Adipose tissue (tissue), 3 donors: ENCODE measurements around the gene CDO1. TPM values are rescaled to one million over a fixed set of nuclear protein-coding genes. Genes with fewer than 3 reads are reported as not detected.

Experiments
- H3K27ac ChIP-seq: one replicate; pipeline ENCODE4 v1.5.1; 2013; ENCODE audit warnings: low read depth, low read length
- WGBS, 3 donors: extraction: QIAGEN DNeasy Blood & Tissue Kit; methylation state at CpG; one replicate each; pipeline ENCODE4 v1.1.7; 2013; 5-methylcytosine and 5-hydroxymethylcytosine counted together
- polyA plus RNA-seq, 3 donors: library from polyadenylated mRNA; stranded (reverse); fragments of 200-250 nt; gene quantifications; one replicate each; pipeline ENCODE4 v1.2.3, GENCODE V29; 2013
- donor health status: healthy with polysubstance abuse.
- donor health status: Bipolar disorder and iron deficiency.
- donor health status: healthy.

CDO1 gene
- polyA plus RNA-seq, 3 donors, result 65.9 to 286 (median 68.6) TPM

DNA sequence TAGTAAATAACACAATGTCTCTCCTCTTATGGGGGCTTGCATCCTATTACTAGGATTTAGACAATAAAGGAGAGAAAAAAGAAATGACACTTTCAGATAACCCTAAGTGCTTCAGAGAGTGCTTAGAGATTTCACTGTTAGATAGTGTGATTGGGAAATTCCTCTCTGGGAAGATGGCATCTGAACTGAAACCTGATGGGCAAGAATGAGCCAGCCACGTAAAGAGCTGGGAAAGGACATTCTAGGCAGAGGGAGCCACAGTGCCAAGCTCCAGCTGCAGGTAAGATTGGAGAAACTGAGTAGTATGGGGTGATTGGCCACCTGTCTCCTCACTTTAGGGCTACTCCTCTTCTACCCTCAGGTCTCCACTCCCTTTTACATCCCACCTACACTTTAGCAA lies 14.5 kb downstream of the CDO1 start:
- WGBS, 3 donors, result 63 to 86% (median 67%) methylated on average over 1 of the region's 1 CpG
- H3K27ac ChIP-seq, result no peak overlapping the region

GRCh38 chr5:115801152-115801551 lies 15.3 kb downstream of the CDO1 start:
- WGBS, 3 donors, result 88 to 94% (median 89%) methylated on average over 2 of the region's 2 CpGs
- no peak overlapping the region for H3K27ac ChIP-seq

DNA sequence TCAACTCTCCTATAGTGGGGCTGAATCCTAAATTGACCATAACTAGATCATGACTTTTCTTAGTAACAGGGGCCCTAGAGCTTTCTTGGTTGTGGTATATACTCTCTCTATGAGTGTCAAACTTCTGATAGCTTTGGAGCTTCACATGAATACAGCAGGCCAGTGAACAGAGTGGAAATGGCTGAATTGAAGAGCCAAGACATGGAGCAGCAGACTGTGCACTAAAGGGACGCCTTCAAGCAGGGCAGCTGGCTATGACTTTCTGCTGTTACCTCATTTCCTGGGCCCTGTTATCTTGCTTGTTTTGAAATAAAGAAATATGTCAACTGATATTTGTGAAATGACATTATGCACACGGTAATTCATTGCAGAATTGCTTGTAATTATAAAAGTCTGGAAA lies 16.4 kb downstream of the CDO1 start:
- WGBS, 3 donors, result 68 to 87% (median 68%) methylated on average over 2 of the region's 2 CpGs

DNA sequence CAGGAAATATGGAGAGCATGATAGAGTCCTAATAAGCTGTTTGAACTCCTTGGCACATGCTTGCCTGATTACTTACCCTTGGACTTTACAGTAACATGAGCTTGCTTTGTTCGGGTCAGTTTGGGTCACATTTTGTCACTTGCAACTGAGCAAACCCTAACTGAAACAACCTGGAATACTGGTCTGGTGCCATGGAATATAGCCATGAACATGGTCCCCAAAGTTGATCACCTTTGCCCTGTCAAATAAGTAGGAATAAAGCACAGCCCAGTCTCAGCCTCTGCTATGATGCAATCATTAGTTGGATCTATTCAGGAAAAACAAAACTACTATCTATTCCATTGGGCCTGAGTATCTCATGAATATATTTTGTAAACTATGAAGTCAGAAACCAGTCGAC lies 18.2 kb downstream of the CDO1 start:
- 31 to 54% (median 40%) methylated on average over 2 of the region's 2 CpGs for WGBS, 3 donors
- no peak overlapping the region for H3K27ac ChIP-seq

More for the DNA sequence above, 16.4 kb downstream of the CDO1 start:
- no peak overlapping the region for H3K27ac ChIP-seq

- no peak overlapping the region for H3K27ac ChIP-seq
- WGBS, 3 donors, result 79 to 91% (median 83%) methylated on average over 3 of the region's 3 CpGs
Measured at GRCh38 chr5:115796656-115797055, 19.8 kb downstream of the CDO1 start.

- WGBS, 3 donors, result 86 to 100% (median 94%) methylated on average over 1 of the region's 1 CpG
- no peak overlapping the region for H3K27ac ChIP-seq
Measured at GRCh38 chr5:115795700-115796099, 20.8 kb downstream of the CDO1 start.

GRCh38 chr5:115788440-115788839 lies 28.0 kb downstream of the CDO1 start:
- no peak overlapping the region for H3K27ac ChIP-seq
- WGBS, 3 donors, result 95 to 96% (median 96%) methylated on average over 1 of the region's 1 CpG

DNA sequence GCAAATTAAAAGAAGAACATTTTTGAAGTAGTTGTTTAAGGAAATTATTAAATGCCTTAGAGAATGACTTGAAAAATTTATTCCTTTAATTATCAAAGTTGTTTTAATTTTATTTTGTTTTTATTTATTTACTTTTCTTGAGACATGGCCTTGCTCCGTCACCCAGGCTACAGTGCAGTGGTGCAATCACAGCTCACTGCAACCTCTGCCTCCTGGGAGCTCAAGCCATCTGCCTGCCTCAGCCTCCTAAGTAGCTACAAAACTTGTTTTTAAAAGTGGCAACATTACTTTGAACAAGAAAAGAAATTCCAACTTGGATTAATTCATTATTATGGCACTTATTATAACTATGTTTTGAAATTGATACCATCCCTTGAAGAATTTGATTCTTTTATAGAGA lies 29.0 kb downstream of the CDO1 start:
- no peak overlapping the region for H3K27ac ChIP-seq
- 43 to 65% (median 59%) methylated on average over 1 of the region's 1 CpG for WGBS, 3 donors

DNA sequence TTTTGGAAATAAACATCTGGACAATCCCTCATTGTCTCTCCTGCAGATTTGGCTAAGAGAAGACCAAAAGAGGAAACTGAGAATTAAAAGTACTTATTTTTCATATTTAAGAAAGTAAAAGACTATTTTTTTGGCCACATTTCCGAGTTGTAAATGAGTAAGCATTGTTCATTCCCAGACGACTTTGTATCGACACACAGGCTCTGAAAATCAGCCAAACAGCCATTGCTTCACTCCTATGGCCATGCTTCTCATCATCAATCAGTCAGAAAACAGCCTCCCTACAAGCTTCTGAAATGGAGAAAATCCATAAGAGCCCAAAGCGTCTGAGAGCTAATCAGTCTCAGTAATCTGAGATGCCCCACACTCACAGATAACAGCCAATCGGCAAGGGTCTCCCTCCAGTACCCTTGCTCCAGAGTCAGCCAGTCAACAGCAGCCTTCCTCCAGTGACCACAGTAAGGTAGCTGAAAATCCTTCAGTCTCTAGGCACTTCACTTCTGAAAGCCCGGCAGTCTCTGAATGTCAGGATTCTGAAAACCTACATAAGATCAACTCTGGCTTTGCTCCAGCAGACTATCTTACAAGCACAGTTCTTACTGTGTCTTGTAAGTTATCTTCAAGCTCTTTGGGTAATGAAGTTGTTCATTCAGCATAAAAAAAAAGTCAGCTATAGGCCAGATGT lies 30.9 kb downstream of the CDO1 start:
- no peak overlapping the region for H3K27ac ChIP-seq
- 34 to 51% (median 47%) methylated on average over 6 of the region's 6 CpGs for WGBS, 3 donors

GRCh38 chr5:115778417-115778816 lies 38.0 kb downstream of the CDO1 start:
- 58 to 76% (median 69%) methylated on average over 1 of the region's 1 CpG for WGBS, 3 donors
- H3K27ac ChIP-seq, result no peak overlapping the region

- WGBS, 3 donors, result 89 to 94% (median 92%) methylated on average over 3 of the region's 3 CpGs
- H3K27ac ChIP-seq, result no peak overlapping the region
Measured at GRCh38 chr5:115776989-115777388, 39.5 kb downstream of the CDO1 start.

GRCh38 chr5:115775999-115776398 lies 40.5 kb downstream of the CDO1 start:
- WGBS, 3 donors, result 72 to 76% (median 76%) methylated on average over 4 of the region's 4 CpGs
- H3K27ac ChIP-seq, result no peak overlapping the region

DNA sequence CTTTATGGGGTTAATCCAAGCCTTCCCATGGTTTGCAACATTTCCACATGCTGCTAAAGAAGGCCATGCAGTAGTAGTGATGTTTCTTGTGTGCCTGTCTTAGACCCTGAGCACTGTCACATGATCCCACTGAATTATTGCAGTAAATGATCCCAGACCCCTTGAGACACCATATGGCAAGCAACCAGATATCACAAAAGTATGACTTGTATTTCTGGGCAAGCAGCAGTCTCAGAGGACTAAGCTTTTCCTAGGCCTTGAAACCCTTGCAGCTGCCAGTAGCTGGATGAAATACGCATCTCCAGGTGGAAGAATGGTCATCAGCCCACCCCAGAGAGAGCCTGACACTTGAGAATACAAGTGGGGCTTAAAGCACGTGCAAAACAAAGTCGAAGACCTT lies 41.8 kb downstream of the CDO1 start:
- H3K27ac ChIP-seq, result no peak overlapping the region
- WGBS, 3 donors, result 59 to 83% (median 67%) methylated on average over 3 of the region's 3 CpGs

DNA sequence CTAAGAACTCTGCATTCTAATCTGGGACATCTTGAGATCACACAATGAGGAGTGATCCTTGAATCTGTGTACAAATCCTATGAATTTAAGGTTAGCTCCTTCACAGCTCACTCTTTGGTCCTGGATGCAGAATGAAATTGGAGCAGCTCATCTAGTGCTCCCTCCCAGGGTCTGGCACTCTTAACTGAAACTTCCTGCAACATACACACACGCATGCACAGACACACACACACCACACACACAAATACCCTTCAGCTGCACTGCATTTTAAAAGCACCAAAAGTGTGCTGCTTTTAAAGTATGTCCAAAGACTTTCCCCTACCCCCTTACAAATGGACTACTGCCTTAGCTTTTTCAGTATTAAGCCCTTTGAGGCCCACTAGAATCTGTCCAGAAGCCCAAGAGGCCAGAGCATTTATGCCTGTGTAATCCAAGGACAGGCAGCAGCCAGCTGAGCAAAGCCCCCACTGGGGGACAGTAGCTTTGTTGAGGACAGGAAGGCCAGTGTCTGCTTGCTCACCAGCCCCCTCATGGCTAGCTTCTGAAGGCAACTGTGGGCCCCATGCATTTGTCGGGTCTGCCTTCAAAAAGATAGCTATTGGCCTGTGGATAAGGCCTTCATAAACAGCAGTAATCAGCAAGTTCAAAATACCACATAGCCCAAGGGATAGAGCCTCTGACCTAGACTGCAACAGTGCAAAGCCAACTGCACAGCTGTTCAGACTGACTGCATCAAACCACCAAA lies 43.6 kb downstream of the CDO1 start:
- 46 to 65% (median 60%) methylated on average over 2 of the region's 2 CpGs for WGBS, 3 donors
- H3K27ac ChIP-seq, result no peak overlapping the region

DNA sequence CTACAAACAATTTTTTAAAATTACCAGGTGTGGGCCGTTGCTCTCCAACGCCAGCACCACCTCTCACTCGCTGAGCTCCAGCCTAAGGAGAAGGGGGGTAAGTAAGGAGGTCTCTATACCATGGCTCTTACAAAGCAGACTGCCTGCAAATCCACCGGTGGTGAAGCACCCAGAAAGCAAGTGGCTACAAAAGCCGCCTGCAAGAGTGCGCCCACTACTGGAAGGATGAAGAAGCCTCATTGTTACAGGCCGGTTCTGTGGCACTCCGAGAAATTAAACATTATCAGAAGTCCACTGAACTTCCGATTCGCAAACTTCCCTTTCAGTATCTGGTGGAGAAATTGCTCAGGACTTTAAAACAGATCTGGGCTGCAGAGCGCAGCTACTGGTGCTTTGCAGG lies 46.0 kb downstream of the CDO1 start:
- WGBS, 3 donors, result 72 to 81% (median 73%) methylated on average over 11 of the region's 11 CpGs
- H3K27ac ChIP-seq, result no peak overlapping the region

GRCh38 chr5:115767424-115767823 lies 49.0 kb downstream of the CDO1 start:
- 76 to 87% (median 78%) methylated on average over 3 of the region's 3 CpGs for WGBS, 3 donors
- no peak overlapping the region for H3K27ac ChIP-seq

- no peak overlapping the region for H3K27ac ChIP-seq
- 50 to 73% (median 63%) methylated on average over 1 of the region's 1 CpG for WGBS, 3 donors
Measured at GRCh38 chr5:115766608-115767007, 49.9 kb downstream of the CDO1 start.

GRCh38 chr5:115758356-115758755 lies 58.1 kb downstream of the CDO1 start:
- WGBS, 3 donors, result 67 to 76% (median 75%) methylated on average over 5 of the region's 5 CpGs
- no peak overlapping the region for H3K27ac ChIP-seq

DNA sequence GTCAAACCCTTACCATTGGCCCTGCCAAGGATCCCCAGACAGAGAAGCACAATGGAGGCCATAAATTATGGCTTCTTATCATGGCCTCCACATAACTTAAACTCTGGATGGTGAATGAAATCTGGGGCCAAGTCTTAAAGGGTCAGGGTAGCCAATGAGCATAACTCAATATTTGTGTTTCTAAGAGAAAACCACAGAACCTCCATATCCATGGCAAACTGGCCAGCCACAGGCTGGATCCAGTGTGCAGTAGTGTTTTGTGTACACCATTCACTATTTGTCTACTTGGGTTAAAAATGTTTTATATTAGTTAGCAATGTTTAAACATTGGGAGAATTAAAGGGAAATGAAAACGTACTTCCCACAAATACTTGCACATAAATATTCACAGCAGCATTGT lies 60.8 kb downstream of the CDO1 start:
- WGBS, 3 donors, result 73 to 89% (median 75%) methylated on average over 1 of the region's 1 CpG
- no peak overlapping the region for H3K27ac ChIP-seq
